Fibroblast of the aortic adventitia (primary cell): ENCODE measurements around the gene MMAA. TPM values are rescaled to one million over a fixed set of nuclear protein-coding genes. Genes with fewer than 3 reads are reported as not detected.
"Not testable (repeated sequence)": the region's sequence is repeated elsewhere in the genome, so short reads cannot be mapped to it uniquely, and the experiment has no call there.

Source experiments
- DNase-seq: peaks from one replicate; pipeline ENCODE4 v3.0.0-alpha.2; 2010; ENCODE audit warnings: low read depth
- H3K4me3 ChIP-seq: 2 replicates; pipeline ENCODE4 v1.5.1; 2011; ENCODE audit warnings: low read depth, mild to moderate bottlenecking, control low read depth, low read length, moderate library complexity
- total RNA-seq: library from RNA; depleted of rRNA; stranded (reverse); fragments of >200 nt; gene quantifications from 2 replicates; pipeline ENCODE4 v1.2.3, GENCODE V29; 2012; ENCODE audit warnings: low replicate concordance
- TF ChIP-seq, protein P1 (sequence below): IDR thresholded peaks from 2 replicates; pipeline ENCODE4 v1.5.1; 2011; ENCODE audit warnings: mild to moderate bottlenecking, low read length, control low read depth, inconsistent platforms; ENCODE audit not compliant: insufficient read depth

MMAA gene
- 9.2 and 15.9 TPM in 2 replicates for total RNA-seq

DNA sequence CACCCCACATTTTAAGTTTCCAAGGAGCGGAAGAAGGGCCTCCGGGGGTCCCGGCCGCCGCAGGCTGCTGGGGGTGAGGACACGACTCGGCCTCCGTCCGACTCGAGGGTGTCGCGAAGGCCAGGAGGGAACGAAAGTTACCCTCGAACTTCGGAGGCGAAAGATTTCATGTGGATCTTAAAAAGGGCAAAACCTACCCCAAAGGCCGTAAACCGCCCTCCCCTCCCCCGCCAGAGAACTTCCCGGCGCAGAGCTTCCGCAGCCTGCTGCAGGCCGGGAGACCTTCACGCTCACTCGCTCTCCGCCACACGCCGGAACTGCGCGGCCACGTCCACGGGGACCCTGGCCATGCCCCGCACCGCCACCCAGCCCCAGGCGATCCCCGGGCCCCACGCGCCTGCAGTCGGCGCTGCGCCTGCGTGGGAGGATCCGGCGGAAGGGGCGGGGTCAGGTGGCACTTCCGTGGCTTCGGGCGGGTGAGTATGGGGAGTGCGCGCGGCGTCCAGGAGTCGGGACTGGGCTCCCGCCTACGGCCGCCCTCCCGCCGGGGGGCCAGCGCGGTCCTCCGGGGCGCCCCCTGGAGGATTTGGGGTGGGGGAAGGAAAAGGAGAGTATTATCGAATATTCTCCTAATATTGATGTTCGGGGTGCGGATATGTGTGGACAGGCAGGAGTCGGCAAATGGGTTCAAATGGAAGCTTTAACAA is at the start of gene MMAA:
Gene MMAA, plus strand, starts transcription at position 454 of the 707 bp plus-strand sequence. CDS start 19,755 bp downstream, outside the sequence.
- peak; percentile 88 for DNase-seq
- peak within 1 kb of the TSS; percentile 86 for H3K4me3 ChIP-seq
- TF ChIP-seq, protein P1, sequence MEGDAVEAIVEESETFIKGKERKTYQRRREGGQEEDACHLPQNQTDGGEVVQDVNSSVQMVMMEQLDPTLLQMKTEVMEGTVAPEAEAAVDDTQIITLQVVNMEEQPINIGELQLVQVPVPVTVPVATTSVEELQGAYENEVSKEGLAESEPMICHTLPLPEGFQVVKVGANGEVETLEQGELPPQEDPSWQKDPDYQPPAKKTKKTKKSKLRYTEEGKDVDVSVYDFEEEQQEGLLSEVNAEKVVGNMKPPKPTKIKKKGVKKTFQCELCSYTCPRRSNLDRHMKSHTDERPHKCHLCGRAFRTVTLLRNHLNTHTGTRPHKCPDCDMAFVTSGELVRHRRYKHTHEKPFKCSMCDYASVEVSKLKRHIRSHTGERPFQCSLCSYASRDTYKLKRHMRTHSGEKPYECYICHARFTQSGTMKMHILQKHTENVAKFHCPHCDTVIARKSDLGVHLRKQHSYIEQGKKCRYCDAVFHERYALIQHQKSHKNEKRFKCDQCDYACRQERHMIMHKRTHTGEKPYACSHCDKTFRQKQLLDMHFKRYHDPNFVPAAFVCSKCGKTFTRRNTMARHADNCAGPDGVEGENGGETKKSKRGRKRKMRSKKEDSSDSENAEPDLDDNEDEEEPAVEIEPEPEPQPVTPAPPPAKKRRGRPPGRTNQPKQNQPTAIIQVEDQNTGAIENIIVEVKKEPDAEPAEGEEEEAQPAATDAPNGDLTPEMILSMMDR, result peak; percentile 41

DNA sequence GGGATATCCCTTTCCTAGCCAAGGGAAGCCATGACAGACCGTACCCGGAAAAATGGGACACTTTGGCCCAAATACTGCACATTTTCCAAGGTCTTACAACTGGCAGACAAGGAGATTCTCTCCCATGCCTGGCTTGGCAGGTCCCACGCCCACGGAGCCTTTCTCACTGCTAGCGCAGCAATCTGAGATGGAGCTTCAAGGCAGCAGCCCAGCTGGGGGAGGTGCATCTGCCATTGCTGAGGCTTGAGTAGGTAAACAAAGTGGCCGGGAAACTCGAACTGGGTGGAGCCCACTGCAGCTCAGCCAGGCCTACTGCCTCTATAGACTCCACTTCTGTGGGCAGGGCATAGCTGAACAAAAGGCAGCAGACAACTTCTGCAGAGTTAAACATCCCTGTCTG is 44.6 kb upstream of the MMAA start:
- not testable (repeated sequence) for H3K4me3 ChIP-seq, DNase-seq

DNA sequence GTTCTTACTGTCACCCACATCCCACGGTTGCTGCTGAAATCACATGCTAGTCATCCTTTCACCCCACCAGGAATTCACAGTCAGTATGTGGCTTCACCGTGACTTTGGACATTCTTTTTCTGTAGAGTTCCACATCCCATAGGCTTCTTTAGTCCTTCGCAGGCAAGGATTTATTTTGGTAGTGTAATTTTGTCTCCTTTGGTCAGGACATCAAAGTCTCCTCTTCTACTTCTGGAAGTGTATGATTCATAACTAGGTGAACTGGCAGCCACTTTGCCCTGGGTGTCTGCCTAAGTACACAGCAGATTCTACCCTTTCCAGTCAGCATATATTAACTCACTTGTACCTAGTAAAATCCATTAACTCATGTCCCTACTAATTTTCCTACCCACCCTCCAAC is 38.3 kb upstream of the MMAA start:
- no peak for DNase-seq
- H3K4me3 ChIP-seq, result no peak overlapping the region
- TF ChIP-seq, protein P1, result no peak

DNA sequence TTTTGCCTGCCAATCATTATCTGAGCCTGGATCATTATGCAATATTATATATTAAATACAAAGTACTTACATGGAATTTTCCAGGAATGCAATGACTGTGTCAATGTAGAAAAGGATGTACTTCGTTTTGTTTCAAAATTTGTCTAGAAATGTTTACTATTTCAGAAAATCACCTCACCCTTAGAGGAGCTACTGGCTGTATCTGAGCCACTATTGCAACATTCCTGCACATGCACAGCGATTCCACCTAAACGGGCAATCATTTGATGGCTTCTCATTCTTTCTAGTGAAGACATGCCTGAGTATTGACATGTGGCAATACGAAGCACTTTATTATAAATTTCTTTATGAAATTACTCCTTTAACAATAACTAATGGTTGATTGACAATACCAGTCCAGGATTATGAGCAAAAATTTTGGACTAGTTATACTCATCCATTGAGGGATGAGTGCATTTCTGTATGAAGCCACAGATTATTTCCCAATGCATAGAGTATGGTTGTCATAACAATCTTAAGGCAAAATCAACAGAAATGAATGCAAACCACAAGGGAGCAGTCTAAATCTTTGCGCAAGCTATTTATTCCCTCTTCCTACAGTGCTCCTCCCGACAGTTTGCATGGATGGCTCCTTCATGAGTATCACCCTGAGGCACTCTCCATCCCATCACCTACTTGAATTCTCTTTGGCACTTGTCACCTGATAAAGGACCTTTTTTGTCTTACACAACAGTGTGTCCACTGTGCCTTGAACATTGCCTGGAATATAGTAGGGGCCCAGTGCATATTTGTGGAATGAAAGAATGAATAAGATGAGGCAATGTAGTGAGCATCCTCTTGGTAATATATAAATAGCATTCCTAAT is 35.8 kb upstream of the MMAA start:
- TF ChIP-seq, protein P1, result no peak
- no peak overlapping the region for H3K4me3 ChIP-seq
- DNase-seq, result no peak

DNA sequence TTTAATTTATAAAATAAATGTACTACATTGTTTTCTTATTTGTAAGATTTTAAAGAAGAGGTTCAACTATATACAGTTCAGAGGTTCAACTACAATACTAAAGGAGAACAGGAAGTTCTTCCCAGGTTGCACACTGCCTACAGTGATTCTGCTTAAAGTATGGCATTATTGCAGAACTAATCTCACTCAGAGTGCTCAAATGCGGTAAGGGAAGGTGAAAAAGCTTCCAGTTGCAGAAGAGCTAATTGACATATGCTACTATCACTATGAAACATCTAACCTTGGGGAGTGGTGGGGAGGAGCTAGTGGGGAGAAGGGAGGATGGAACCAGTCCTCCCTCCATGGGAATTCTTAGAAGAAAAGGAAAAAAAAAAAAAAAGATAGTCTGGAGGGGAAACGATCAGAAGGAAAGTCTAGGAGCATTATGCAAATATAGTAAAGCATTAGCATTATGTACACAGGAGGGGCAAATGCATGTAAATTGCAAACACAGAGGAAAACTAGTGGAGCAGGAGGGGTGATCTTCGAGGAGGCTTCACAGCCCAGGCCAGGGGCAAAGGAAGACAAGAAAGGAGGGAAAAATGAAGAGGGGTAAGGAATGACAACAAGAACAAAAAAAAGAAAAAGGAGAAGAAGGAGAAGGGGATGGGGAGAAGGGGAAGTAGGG is 32.0 kb upstream of the MMAA start:
- DNase-seq, result no peak
- TF ChIP-seq, protein P1, result no peak
- H3K4me3 ChIP-seq, result no peak overlapping the region

DNA sequence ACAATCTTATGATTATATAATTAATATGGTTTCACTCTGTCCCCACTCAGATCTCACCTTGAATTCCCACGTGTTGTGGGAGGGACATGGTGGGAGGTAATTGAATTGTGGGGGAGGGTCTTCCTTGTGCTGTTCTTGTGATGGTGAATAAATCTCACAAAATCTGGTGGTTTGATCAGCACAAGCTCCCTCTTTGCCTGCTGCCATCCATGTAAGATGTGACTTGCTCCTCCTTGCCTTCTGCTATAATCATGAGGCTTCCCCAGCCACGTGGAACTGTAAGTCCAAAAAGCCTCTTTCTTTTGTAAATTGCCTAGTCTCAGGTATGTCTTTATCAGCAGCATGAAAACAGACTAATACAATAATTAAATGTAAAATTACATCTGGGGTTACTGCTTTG is 29.8 kb upstream of the MMAA start:
- H3K4me3 ChIP-seq, DNase-seq: not testable (repeated sequence)

DNA sequence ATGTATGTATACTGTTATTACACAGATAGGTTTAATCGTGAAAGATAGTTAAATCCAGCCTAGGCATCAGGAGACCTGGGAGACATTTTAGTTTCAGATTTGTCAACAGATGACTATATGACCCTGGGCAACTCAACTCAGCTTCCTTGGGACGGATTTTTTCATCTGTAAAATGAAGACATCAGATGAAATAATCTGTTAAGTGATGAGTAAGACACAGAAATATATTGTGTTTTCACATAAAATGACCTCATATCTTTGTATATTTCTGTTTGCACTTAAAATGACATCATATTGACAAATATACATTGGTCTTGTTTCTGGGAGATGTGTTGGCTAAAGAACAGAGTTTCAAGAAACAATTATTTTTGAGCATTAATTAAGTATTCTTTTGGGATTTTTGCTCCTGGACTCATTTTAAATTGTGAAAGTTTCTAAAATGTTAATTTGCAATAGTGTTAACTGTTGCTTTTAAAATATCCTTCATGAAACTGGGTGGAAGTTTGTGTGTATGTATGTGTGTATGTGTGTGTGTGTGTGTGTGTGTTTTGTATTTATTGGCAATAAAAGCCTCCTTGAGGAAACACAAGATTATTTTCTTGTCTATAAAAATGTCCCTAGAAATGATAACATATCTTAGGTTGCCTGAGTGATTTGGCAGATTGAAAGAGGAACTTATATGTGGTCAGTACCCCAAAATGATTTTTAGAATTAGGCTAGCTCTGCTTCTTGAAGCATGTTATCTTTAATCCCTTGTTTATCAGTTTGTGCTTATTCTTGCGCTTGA is 29.1 kb upstream of the MMAA start:
- no peak for DNase-seq
- H3K4me3 ChIP-seq, result no peak overlapping the region
- TF ChIP-seq, protein P1, result no peak
